HG03064 (cell line): ENCODE measurements around the gene SLC18B1.
"Not testable (repeated sequence)": the region's sequence is repeated elsewhere in the genome, so short reads cannot be mapped to it uniquely, and the experiment has no call there.

ENCODE experiments used
- ATAC-seq: cut with Tn5 transposase; IDR thresholded peaks from one replicate; pipeline ENCODE4 v1.9.1; 2021; ENCODE audit warnings: low read depth; ENCODE audit not compliant: unreplicated experiment

Gene SLC18B1

DNA sequence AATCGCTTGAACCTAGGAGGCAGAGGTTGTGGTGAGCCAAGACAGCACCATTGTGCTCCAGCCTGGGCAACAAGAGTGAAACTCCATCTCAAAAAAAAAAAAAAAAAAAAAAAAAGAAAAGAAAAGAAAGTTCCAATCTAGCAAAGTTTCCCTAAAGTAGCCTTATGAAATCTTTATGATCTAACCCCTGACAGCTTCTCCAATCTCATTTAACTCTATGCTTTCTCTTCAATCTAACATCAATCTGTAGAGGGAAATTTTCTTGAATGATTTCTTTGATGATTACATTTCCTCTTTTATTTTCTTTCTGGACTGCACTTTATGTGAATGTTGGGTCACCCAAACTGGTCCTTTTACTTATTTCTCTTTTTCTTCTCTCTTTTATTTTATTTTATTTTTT is 2.2 kb upstream of the SLC18B1 start:
- ATAC-seq, result no peak

DNA sequence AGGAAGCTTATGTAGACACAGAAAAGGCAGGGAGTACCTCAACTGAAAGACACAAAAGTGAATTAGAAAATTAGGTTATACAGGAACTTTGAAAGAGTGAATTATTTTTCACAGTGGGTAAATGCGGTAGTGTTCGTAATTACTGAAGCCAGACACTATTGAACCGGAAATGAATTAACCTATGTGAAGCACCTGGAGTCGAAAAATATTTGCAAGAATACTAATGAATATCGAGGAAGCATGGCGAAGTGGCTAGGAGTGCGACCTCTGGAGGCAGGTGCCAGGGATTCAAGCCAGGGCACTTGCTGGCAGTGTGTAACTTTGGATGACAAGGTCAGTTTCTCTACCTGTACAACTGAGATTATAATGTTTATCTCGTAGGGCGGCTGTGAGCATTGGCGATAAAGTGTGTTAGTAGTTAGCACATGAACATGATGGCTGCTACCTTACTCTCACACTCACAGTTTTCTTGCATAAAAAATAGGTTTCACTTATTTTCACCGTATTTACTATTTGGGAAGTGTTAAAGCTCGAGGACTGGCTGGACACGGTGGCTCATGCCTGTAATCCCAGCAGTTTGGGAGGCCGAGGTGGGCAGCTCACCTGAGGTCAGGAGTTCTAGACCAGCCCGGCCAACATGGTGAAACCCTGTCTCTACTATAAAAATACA is 567 bp upstream of the SLC18B1 start:
- peak; percentile 86 for ATAC-seq

DNA sequence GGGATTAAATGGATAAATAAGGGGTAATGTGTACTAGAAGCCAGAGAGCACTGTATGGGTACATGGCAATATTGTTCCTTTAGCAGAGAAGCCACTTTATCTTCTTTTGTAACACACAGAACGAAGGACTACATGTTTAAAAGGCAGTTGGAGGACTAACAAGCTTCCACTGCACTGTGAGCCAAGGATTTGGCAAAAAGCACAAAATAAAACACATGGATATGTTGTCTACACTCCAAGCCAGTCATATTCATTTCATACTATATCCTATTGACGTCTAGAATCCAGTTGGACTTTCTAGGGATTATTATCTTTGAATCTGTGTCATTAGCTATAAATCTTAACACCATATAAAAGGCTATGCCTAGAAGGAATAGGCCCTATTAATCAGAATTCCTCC is 3.0 kb downstream of the SLC18B1 start:
- no peak for ATAC-seq

DNA sequence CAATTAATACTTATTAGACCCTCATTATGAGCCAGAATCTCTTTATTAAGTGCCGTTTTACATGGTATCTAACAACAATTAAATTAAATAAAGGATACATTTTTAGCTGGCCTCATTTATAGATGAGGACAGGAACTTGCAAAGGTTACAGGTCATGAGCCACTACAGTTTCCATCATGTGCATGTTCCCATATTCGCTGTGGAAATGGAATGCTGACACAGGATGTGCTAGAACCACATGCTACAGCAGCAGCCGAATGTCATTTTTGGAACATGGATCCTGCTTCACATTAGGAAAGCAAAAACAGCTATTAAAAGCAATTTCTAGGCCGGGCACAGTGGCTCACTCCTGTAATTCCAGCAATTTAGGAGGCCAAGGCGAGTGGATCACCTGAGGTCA is 5.9 kb downstream of the SLC18B1 start:
- no peak for ATAC-seq

DNA sequence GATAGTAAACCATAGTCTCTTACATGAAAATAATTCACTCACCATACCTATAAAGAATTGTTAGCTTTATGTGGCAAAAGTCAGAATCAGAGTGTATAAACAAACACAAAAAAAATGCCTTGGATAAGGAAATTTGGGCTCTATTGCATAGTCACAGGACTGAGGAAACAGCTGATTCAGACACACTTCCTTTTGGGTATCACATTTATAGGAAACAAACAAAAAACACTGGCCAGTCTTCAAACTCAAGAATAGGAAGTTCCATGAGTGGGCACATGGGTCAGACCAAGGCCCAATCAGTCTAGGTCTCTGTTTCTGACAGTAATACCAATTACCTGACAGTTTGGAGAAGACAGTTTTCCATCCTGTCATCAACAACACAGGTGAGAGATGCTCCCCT is 8.0 kb downstream of the SLC18B1 start:
- ATAC-seq, result no peak

DNA sequence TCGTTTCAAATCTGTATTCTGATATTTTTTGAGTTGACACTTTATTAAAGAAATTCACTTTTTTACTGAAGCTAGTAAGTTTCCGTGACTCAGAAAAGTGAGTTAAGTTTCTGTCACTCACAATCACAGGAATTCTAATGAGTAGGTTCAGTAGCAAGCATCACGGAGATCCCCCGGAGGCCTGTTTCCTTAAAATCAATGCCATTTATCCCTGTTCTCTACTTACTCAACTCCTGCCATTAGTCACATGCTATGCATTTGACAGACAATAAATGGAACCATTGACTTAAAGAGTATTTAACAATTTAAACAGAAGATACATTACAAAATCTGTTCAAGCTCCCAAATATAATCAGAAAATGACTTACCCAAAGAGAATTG is 9.1 kb downstream of the SLC18B1 start:
- no peak for ATAC-seq

DNA sequence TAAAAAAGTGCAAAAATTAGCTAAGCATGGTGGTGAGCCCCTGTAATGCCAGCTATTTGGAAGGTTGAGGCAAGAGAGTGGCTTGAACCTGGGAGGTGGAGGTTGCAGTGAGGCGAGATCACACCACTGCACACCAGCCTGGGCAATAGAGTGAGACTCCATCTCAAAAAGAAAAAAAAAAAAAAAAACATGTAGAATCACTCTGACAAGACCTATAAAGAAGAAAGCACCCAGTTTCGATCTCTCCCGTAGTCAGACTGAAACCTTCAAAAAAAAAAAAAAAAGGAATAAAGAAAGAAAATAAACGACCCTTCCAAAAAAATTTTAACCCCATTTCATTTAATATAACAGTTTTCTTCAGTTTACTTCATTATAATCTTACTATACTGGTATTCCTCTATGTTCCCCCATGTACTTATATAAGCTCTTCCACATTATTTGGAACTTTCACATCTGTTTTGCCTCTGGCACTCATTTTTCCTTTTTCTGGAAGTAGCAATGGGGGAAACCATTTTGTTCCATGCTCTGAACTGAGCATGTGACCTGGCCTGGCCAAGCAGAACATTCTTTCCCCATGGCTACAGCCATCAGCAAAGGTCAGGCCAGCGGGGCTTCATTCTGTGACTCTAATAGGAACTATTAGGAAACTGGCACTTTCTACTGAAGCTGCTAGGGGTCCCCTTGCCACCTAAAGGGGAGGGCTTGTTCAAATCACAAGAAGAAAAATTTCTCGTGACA is 9.6 kb downstream of the SLC18B1 start:
- no peak for ATAC-seq

DNA sequence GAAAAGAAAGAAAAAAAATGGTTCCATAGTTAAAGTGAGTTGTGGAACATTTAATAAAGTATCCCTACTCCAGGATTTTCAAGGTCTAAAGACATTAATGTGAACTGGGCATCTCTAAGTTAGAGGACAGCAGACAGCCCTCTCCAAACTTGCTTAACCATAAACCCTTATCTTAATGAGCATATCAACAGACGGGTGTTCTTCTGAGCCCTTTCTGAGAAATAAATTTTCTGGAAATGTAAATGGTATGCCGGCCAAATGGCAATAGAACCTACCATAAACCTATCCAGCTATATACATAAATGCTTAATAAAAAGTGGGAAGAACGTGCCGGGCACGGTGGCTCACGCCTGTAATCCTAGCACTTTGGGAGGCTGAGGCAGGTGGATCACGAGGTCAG is 12.5 kb downstream of the SLC18B1 start:
- ATAC-seq, result no peak

DNA sequence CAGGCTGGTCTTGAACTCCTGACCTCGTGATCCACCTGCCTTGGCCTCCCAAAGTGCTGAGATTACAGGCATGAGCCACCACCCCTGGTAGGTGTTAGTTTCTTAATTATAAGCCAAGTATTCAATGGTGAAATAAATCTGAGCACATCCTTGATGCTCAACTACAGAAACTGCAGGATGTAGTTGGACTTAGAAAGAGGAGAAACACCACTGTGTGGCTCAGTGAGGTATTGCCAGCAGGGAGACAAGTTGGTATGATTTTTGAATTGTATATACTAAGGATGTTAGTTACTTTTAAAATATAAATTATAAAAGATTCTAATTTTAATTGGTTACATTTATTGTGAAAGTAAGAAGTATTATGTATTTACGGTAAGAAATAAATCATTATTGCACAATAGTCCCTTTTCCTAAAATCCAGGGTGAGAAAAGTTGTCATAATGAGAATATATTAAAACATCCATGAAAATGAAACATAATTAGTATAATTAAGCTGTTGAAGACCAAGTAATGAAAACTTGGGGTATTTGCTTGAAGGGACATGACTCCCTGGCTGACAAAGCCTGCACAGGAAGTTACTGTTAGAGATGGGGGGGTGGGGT is 17.6 kb downstream of the SLC18B1 start:
- peak; percentile 76 for ATAC-seq

DNA sequence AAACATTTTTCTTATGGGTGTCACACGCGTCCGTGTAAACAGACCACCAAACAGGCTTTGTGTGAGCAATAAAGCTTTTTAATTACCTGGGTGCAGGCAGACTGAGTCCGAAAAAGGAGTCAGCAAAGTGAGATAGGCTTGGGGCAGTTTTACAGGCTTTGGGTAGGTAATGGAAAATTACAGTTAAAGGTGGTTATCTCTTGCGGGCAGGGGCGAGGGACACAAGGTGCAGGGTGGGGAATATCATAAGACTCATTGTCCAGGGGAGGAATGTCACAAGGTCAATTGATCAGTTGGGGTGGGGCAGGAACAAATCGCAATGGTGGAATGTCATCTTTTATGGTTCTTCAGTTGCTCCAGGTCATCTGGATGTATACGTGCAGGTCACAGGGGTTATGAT is 20.6 kb downstream of the SLC18B1 start:
- not testable (repeated sequence) for ATAC-seq

DNA sequence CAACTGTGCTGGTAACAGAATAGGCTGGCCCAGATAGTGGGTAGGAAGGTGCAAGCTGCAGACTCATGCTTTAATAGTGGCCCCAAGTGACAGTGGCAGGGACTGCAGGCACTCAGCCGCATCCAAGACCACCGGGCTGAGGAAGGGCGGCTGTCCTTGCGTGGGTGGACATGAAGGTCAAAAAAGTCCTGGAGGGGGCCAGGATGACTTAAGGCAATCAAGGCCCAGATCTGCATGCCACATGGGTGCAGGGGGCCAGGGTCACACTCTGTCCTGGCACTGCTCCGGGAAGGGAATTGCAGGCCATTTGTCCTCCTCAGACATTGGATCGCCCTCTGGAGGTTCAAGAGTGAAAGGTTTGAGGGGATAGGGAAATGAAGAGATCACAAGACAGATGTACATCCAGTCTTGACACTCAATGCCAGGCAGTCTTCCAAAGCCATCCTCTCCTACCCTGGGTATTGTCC is 30.4 kb downstream of the SLC18B1 start:
- ATAC-seq, result peak; percentile 84

DNA sequence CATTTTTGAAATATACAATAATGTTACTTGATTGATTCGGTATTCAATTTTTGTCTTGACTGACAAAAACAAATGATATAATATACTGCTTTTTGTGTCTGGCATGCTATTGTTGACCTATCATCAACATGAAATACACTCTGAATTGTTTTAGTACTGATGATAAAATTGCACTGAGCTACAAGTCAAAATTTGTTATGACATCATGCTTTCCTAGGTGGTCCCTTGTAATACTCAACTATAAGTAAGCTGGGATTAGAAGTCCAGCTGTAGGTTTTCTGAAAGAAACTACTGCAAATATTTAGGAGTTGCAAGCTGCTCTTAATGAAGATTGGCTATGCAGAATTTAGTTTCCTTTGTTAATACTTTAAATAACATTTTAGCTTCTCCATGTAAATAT is 32.9 kb downstream of the SLC18B1 start:
- no peak for ATAC-seq

DNA sequence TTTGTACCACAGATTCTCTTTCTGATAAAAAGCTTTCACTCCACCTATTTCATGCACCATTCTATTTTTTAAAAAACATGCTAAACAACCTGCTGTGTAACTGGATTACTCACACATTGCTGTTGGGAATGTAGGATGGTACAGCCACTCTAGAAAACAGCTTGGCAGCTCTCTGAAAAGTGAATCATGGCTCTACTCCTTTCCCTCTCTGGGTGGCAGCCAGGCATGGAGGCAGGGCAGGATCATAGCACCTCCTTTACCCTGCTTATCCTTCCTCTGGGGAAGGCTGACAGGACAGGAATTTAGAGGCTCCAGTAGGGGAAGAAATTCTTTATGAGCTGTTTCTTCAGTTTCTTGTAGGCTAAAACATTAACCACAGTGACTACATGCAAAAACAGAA is 34.1 kb downstream of the SLC18B1 start:
- ATAC-seq, result no peak

DNA sequence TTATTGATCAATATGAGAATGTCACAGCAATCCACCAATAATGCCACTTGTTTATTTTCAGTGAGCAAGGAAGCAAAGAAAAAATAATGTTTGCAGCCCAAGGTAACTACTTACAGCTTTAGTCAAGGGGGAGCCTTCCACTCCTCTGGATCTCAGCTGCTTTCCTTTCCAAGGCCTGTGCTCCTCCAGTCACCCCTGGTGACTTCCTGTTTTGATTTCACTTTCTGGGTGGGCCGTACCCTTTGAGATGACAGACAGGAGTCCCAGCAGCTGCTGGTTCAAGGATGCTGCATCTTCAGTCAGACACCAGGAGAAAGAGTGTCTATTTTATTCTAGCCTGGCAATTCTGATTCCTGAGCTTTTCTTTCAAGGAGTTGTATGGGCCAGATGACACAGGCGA is 35.2 kb downstream of the SLC18B1 start:
- peak; percentile 91 for ATAC-seq

DNA sequence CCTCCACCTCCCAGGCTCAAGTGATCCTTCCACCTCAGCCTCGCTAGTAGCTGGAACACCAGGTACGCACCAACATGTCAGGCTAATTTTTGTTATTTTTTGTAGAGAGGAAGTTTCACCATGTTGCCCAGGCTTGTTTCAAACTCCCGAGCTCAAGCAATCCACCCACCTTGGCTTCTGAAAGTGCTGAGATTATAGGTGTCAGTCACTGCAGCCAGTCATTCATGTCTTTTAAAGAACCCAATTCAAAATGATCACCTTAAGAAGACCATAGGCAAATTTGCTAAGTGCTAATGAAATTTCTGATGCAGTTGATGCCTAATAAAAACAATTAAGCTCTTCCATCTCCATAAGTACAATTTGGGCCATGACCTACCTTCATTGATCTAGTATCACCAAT is 38.2 kb downstream of the SLC18B1 start:
- no peak for ATAC-seq

DNA sequence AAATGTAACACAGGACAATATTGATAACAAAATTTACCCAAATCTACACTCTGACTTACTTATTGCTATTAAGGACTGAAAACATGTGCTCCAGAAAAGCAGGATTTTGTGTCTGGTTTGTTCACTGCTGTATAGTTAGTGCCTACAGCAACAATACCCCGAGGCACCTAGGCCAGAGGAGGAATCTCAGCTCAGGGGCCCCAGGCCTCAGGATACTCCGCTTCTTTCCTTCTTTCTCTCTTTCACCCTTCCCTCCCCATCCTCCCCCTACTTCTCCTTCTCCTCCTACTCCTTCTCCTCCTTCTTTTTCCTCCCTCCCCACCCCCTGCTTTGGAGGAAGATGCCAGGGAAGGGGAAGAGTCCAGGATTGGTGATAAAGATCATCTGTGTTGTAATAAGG is 39.7 kb downstream of the SLC18B1 start:
- no peak for ATAC-seq

DNA sequence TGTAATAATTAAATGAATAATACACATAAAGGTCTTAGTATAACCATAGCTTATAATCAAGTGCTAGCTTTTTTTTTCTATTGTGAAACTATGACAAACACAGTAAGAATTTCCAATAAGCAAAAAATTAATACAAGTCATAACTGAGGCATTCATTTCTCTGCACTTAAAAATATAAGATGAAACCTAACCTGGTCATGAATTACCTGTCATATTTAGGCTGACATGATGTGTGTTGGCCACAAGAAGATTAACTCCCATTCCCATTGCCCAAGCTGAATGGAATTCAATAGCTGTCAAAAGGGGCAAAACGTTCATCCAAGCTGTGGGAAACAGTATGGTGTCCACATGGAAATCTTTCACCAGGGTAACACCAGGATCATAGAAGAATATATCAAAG is 46.2 kb downstream of the SLC18B1 start:
- no peak for ATAC-seq

DNA sequence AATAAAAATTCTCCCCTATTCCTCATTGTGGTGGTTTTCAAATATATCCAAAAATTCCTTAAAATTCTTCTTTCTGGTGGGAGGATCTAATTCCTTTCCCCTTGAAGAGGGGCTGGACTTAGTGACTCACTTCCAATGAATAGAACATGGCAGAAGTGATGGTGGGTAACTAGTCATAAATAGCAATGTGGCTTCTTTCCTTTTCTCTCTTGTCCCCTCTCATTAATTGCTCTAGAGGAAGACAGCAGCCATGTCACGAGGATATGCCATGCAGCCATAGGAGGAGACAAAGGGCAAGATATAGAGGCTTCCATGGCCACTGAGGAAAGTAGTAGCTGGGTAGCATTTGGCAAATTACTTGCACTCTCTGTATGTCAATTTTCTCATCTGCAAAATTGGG is 46.6 kb downstream of the SLC18B1 start:
- no peak for ATAC-seq

DNA sequence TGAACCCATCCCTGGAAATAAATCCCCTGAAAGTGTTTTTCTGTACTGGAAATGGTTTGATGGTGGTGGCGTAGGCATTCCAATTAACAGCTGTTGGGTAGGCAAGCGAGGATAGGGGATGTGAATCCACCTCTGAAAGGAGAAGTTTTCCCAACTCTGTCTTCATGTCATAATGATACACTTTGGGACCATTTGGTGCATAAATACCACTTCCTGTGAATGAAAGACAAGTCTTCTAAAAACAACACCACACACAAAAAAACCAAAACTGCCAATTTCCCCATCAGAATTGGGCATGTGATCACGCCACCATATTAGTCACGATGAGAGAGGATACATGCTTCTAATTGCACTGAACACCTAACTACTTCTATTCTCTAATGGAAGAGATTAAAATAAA is 47.1 kb downstream of the SLC18B1 start:
- ATAC-seq, result peak; percentile 33

DNA sequence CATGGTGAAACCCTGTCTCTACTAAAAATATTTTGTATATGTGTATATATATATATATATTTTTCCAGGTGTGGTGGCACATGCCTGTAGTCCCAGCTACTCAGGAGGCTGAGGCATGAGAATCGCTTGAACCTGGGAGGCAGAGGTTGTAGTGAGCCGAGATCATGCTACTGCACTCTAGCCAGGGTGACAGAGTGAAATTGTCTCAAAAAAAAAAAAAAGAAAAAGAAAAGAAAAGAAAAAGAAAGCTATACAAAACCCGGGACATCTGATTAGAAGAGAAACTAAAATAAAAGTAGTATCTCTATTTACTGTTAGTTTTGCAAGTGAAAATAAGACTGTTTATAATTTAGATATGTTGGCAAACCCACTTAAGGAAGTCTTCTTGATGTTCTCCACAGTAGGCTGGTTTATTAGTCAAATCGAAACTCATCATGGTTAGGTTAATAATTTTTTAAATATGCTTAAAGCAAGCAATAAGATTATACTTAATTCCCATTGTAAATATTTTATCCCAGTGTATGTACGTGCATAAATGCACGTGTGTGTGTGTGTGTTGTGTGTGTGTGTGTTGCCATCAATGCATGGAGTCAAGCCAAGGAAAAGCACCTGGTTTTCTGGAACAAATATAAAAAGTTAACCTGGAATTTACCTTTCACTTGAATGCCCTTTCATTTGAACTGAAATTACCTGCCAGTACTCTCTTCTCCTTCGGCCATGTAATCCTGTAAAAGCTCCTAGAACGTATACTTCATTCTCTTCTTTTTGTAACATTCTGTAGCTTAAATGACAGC is 47.8 kb downstream of the SLC18B1 start:
- peak; percentile 82 for ATAC-seq

DNA sequence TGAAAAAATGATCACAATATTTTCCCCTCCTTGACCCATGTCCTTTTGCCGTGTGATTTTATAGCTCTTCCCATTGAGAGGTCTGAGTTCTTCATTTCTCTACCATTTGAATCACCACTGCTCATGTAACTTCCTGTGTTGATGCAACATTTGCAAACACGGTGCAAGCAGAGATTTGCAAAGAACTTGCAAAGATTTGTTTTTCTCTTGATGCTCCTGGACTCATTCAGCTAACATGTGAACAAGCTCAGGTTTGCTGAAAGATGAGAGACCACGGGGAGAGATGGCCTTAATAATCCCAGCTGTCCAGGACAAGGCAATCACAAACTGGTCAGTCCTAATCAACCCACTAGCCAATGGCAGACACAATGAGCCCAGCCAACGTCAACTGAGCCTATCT is 49.3 kb downstream of the SLC18B1 start:
- ATAC-seq, result no peak
